GM10266 (cell line): ENCODE results near the gene TRIO.

Experiments used
- DNase-seq: peaks from one replicate; pipeline ENCODE4 v3.0.0; 2012; ENCODE audit errors: extremely low spot score
- CTCF ChIP-seq: IDR thresholded peaks from 2 replicates; pipeline ENCODE4 v1.5.1; 2012; ENCODE audit warnings: mild to moderate bottlenecking, low read depth; ENCODE audit not compliant: control insufficient read depth, insufficient read depth; ENCODE audit errors: missing control alignments

Gene TRIO

GRCh38 chr5:14146725-14147124 is 3.6 kb downstream of the TRIO start:
- no peak for TF ChIP-seq CTCF
- DNase-seq = no peak

GRCh38 chr5:14147210-14147609 is 4.1 kb downstream of the TRIO start:
- no peak for TF ChIP-seq CTCF
- no peak for DNase-seq

- TF ChIP-seq CTCF = no peak
- DNase-seq = no peak
Observed at GRCh38 chr5:14148483-14148882, 5.3 kb downstream of the TRIO start.

GRCh38 chr5:14148890-14149671 is 5.9 kb downstream of the TRIO start:
- TF ChIP-seq CTCF = no peak
- DNase-seq = no peak

GRCh38 chr5:14149672-14150274 is 6.6 kb downstream of the TRIO start:
- DNase-seq = no peak
- TF ChIP-seq CTCF = no peak

GRCh38 chr5:14151416-14151815 is 8.3 kb downstream of the TRIO start:
- TF ChIP-seq CTCF = no peak
- DNase-seq = no peak
